H1 (cell line): ENCODE measurements around the gene CA7. TPM values are rescaled to one million over a fixed set of nuclear protein-coding genes. Genes with fewer than 3 reads are reported as not detected.

Source experiments
- CTCF ChIA-PET: fragments of 300-600 bp; sonication (Branson Sonifier 250); formaldehyde crosslinking; loops from one replicate; lab custom pipeline; 2021; ENCODE audit not compliant: partially characterized antibody; lab: Charles Lee
- POLR2A ChIA-PET: fragments of 300-600 bp; sonication (Branson Sonifier 250); formaldehyde crosslinking; loops from one replicate; lab custom pipeline; 2021; ENCODE audit warnings: inconsistent platforms; ENCODE audit not compliant: partially characterized antibody; lab: Charles Lee
- DNase-seq, 2 experiments: peaks; one replicate each; pipeline versions ENCODE4 v3.0.0 to v3.0.0-alpha.2; 2010 to 2022; ENCODE audit warnings: low spot score in 2 of 2, low read depth in 1 of 2, mixed read lengths in 1 of 2
- FAIRE-seq: peaks from 2 replicates; lab custom pipeline; 2011; peaks lifted over from hg19 to GRCh38; lab: Jason Lieb, UNC
- H2AFZ ChIP-seq: 2 replicates; pipeline ENCODE4 v1.8.1; 2012; ENCODE audit warnings: low read length, inconsistent platforms
- H2AK5ac ChIP-seq: 2 replicates; pipeline ENCODE4 v1.6.1; 2013; ENCODE audit warnings: low read depth, low read length
- H2BK120ac ChIP-seq: replicated peaks from 2 replicates; pipeline ENCODE3; 2013; ENCODE audit warnings: low read depth, low read length, inconsistent platforms
- H2BK12ac ChIP-seq: 2 replicates; pipeline ENCODE4 v1.6.1; 2013; ENCODE audit warnings: low read depth, low read length
- H2BK15ac ChIP-seq: 2 replicates; pipeline ENCODE4 v1.6.1; 2013; ENCODE audit warnings: low read length
- H2BK20ac ChIP-seq: 2 replicates; pipeline ENCODE4 v1.6.1; 2013; ENCODE audit warnings: low read length
- H2BK5ac ChIP-seq: 2 replicates; pipeline ENCODE4 v1.6.1; 2013; ENCODE audit warnings: low read depth, low read length
- H3K14ac ChIP-seq: 2 replicates; pipeline ENCODE4 v1.6.1; 2013; ENCODE audit warnings: inconsistent platforms; ENCODE audit not compliant: insufficient read length
- H3K18ac ChIP-seq: 2 replicates; pipeline ENCODE4 v1.6.1; 2013; ENCODE audit warnings: low read length; ENCODE audit errors: extremely low read depth
- H3K23ac ChIP-seq: 2 replicates; pipeline ENCODE4 v1.6.1; 2013; ENCODE audit warnings: inconsistent platforms; ENCODE audit not compliant: insufficient read length
- H3K23me2 ChIP-seq: 2 replicates; pipeline ENCODE4 v1.6.1; 2013; ENCODE audit warnings: low read depth, low read length
- H3K27ac ChIP-seq: 2 replicates; pipeline ENCODE4 v1.6.1; 2011; ENCODE audit warnings: low read depth, low read length, inconsistent platforms
- H3K27me3 ChIP-seq, 4 experiments: replicated peaks in 1 of 4; 1 replicate in 1 of 4; 2 replicates in 3 of 4; pipeline versions ENCODE4 v1.6.1 to v1.8.1; 2011 to 2013; ENCODE audit warnings: low read length in 3 of 4, mild to moderate bottlenecking in 3 of 4, inconsistent platforms in 2 of 4, mixed read lengths in 2 of 4, moderate library complexity in 1 of 4; ENCODE audit not compliant: control insufficient read depth in 3 of 4, insufficient read depth in 3 of 4; ENCODE audit errors: extremely low read depth in 1 of 4
- H3K36me3 ChIP-seq, 4 experiments: 2 replicates each; pipeline versions ENCODE4 v1.6.1 to v1.8.1; 2011 to 2013; ENCODE audit warnings: mild to moderate bottlenecking in 4 of 4, low read length in 3 of 4, moderate library complexity in 2 of 4, control low read depth in 1 of 4, inconsistent platforms in 1 of 4; ENCODE audit not compliant: insufficient read depth in 4 of 4, control insufficient read depth in 2 of 4
- H3K4ac ChIP-seq: replicated peaks from 2 replicates; pipeline ENCODE3; 2013; ENCODE audit warnings: low read length, low read depth, mixed read lengths, inconsistent platforms; ENCODE audit not compliant: insufficient read length
- H3K4me1 ChIP-seq, 4 experiments: replicated peaks in 1 of 4; 1 replicate in 1 of 4; 2 replicates in 3 of 4; pipeline versions ENCODE4 v1.6.1 to v1.8.1; 2011 to 2013; ENCODE audit warnings: low read length in 3 of 4, inconsistent platforms in 2 of 4, mixed read lengths in 1 of 4; ENCODE audit not compliant: insufficient read depth in 4 of 4, control insufficient read depth in 3 of 4
- H3K4me2 ChIP-seq, 2 experiments: 2 replicates each; pipeline versions ENCODE4 v1.6.1 to v1.8.1; 2011 to 2013; ENCODE audit warnings: low read depth in 2 of 2, low read length in 2 of 2, control low read depth in 1 of 2, inconsistent platforms in 1 of 2, mild to moderate bottlenecking in 1 of 2; ENCODE audit not compliant: insufficient read depth in 1 of 2
- H3K4me3 ChIP-seq, 4 experiments: fragments of 200-600, 300-600 bp in 1 of 4; sonication (generic), shearing (Covaris generic), sonication (Bioruptor Twin) in 1 of 4; 2 replicates each; pipeline versions ENCODE4 v1.5.1 to v1.8.1; 2011 to 2016; ENCODE audit warnings: low read length in 4 of 4, low read depth in 3 of 4, control low read depth in 2 of 4, inconsistent platforms in 2 of 4, mild to moderate bottlenecking in 2 of 4, mixed read lengths in 1 of 4, moderate library complexity in 1 of 4; ENCODE audit not compliant: insufficient read depth in 2 of 4; ENCODE audit errors: extremely low read depth in 1 of 4
- H3K56ac ChIP-seq: replicated peaks from 2 replicates; pipeline ENCODE3; 2013; ENCODE audit warnings: low read depth, mild to moderate bottlenecking, mixed read lengths, low read length, inconsistent platforms; ENCODE audit not compliant: insufficient read length
- H3K79me1 ChIP-seq: 2 replicates; pipeline ENCODE4 v1.6.1; 2013; ENCODE audit warnings: low read depth, low read length, control low read depth
- H3K79me2 ChIP-seq, 2 experiments: 2 replicates each; pipeline versions ENCODE4 v1.6.1 to v1.8.1; 2012 to 2013; ENCODE audit warnings: low read length in 2 of 2, mild to moderate bottlenecking in 2 of 2, inconsistent platforms in 1 of 2; ENCODE audit not compliant: insufficient read depth in 2 of 2, control insufficient read depth in 1 of 2
- H3K9ac ChIP-seq, 4 experiments: replicated peaks in 1 of 4; 1 replicate in 1 of 4; 2 replicates in 3 of 4; pipeline versions ENCODE4 v1.6.1 to v1.8.1; 2011 to 2013; ENCODE audit warnings: low read depth in 3 of 4, low read length in 3 of 4, control low read depth in 2 of 4, mild to moderate bottlenecking in 2 of 4, moderate library complexity in 2 of 4, inconsistent platforms in 1 of 4; ENCODE audit errors: extremely low read depth in 1 of 4
- H3K9me3 ChIP-seq, 2 experiments: 2 replicates each; pipeline versions ENCODE4 v1.6.1 to v1.8.1; 2012 to 2013; ENCODE audit warnings: mild to moderate bottlenecking in 2 of 2, moderate library complexity in 2 of 2, control low read depth in 1 of 2, inconsistent platforms in 1 of 2, low read depth in 1 of 2, low read length in 1 of 2, mixed read lengths in 1 of 2; ENCODE audit not compliant: insufficient read depth in 2 of 2
- H4K20me1 ChIP-seq, 2 experiments: replicated peaks in 1 of 2; 2 replicates each; pipeline versions ENCODE3 to v1.8.1; 2011 to 2013; ENCODE audit warnings: inconsistent platforms in 2 of 2, low read length in 2 of 2, mild to moderate bottlenecking in 1 of 2; ENCODE audit not compliant: insufficient read depth in 2 of 2, control insufficient read depth in 1 of 2
- H4K5ac ChIP-seq: 2 replicates; pipeline ENCODE4 v1.6.1; 2013; ENCODE audit warnings: low read length, low read depth, mixed read lengths, inconsistent platforms; ENCODE audit not compliant: insufficient read length
- H4K8ac ChIP-seq: 2 replicates; pipeline ENCODE4 v1.8.0; 2013; ENCODE audit warnings: mild to moderate bottlenecking, moderate library complexity, low read length, inconsistent platforms; ENCODE audit not compliant: insufficient read depth; ENCODE audit errors: extremely low read depth
- H4K91ac ChIP-seq: replicated peaks from 2 replicates; pipeline ENCODE3; 2013; ENCODE audit warnings: low read length, mixed read lengths, inconsistent platforms; ENCODE audit not compliant: insufficient read length
- BACH1 ChIP-seq: IDR thresholded peaks from 2 replicates; pipeline ENCODE4 v1.6.1; 2012; ENCODE audit warnings: low read length, improper control_type of control experiment
- GABPA ChIP-seq: IDR thresholded peaks from 2 replicates; pipeline ENCODE4 v1.6.1; 2011; ENCODE audit warnings: mild to moderate bottlenecking, low read length, moderate library complexity, borderline replicate concordance; ENCODE audit not compliant: insufficient read depth
- GTF2F1 ChIP-seq: IDR thresholded peaks from 2 replicates; pipeline ENCODE4 v1.6.1; 2012; ENCODE audit warnings: low read depth, low read length, improper control_type of control experiment, borderline replicate concordance
- HDAC6 ChIP-seq: IDR thresholded peaks from one replicate; pipeline ENCODE4 v1.7.1; 2012; ENCODE audit warnings: low read depth, mild to moderate bottlenecking, inconsistent platforms, low read length, moderate library complexity
- JUN ChIP-seq: IDR thresholded peaks from 2 replicates; pipeline ENCODE4 v1.6.1; 2011; ENCODE audit warnings: low read depth, mild to moderate bottlenecking, improper control_type of control experiment, low read length
- PHF8 ChIP-seq: fragments of 200-600 bp; sonication (generic); conservative IDR thresholded peaks from 2 replicates; pipeline ENCODE4 v1.7.1; 2012; ENCODE audit warnings: low read depth, mild to moderate bottlenecking, inconsistent platforms, low read length, moderate library complexity
- POU5F1 ChIP-seq: IDR thresholded peaks from 2 replicates; pipeline ENCODE4 v1.6.1; 2011; ENCODE audit warnings: low read depth, mild to moderate bottlenecking, low read length, moderate library complexity
- RXRA ChIP-seq: IDR thresholded peaks from 2 replicates; pipeline ENCODE4 v1.6.1; 2011; ENCODE audit warnings: low read depth, mild to moderate bottlenecking, low read length, moderate library complexity; ENCODE audit not compliant: insufficient read depth
- SUZ12 ChIP-seq: fragments of 200-600 bp; sonication (generic); IDR thresholded peaks from 2 replicates; pipeline ENCODE4 v1.6.1; 2012; ENCODE audit warnings: mild to moderate bottlenecking, inconsistent platforms, low read length, moderate library complexity, mixed read lengths
- TAF1 ChIP-seq: IDR thresholded peaks from 2 replicates; pipeline ENCODE4 v1.6.1; 2011; ENCODE audit warnings: mild to moderate bottlenecking, low read depth, low read length
- TCF12 ChIP-seq: IDR thresholded peaks from 2 replicates; pipeline ENCODE4 v1.6.1; 2011; ENCODE audit warnings: low read depth, mild to moderate bottlenecking, low read length
- ZNF274 ChIP-seq: IDR thresholded peaks from 2 replicates; pipeline ENCODE4 v1.7.0; 2012; ENCODE audit warnings: low read length, borderline replicate concordance; ENCODE audit errors: extremely low read depth
- WGBS, 2 experiments: shearing (Covaris generic) in 1 of 2; methylation state at CpG; one replicate each; pipeline versions ENCODE4 v1.1.6 to v1.1.7; 2013 to 2015; ENCODE audit warnings: low lambda C conversion rate in 2 of 2, mixed read lengths in 2 of 2, inconsistent platforms in 1 of 2, low coverage in 1 of 2, missing lambda C conversion rate in 1 of 2; ENCODE audit not compliant: insufficient replicate concordance in 2 of 2, insufficient coverage in 1 of 2, insufficient read length in 1 of 2; ENCODE audit errors: extremely low coverage in 1 of 2, missing lambda C conversion rate in 1 of 2; 5-methylcytosine and 5-hydroxymethylcytosine counted together
- polyA plus RNA-seq, 7 experiments: library from polyadenylated mRNA; depleted of rRNA in 3 of 7; stranded (reverse) in 5 of 7; unstranded in 2 of 7; fragments of >200 nt in 5 of 7; fragments of 200-250 nt in 2 of 7; gene quantifications; 1 replicate in 5 of 7; 2 replicates in 1 of 7; 4 replicates in 1 of 7; pipeline versions ENCODE4 v1.2.1 to v1.2.3, GENCODE V29; 2011 to 2013; ENCODE audit warnings: missing spikeins in 2 of 7, mixed read lengths in 2 of 7
- total RNA-seq: library from RNA; stranded (reverse); fragmentation: NEBNext Ultra II Directional; extraction: Animal tissue kit (Norgen Biotek cat#: 25700); gene quantifications from 2 replicates; pipeline ENCODE4 v1.2.1, GENCODE V29; 2021

The CA7 gene
- total and polyA plus RNA-seq, 2 of the 8 experiments (the other 6 are each of a cell fraction or from before 2014, with no cell fraction given), result 1.7 to 2.7 TPM

DNA sequence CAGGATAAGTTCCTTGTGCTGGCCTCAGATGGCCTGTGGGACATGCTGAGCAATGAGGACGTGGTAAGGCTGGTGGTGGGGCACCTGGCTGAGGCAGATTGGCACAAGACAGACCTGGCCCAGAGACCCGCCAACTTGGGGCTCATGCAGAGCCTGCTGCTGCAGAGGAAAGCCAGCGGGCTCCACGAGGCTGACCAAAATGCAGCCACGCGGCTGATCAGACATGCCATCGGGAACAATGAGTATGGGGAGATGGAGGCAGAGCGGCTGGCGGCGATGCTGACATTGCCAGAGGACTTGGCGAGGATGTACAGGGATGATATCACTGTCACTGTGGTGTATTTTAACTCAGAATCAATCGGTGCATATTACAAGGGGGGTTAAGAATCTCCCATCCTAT, 41.3 kb downstream of the CA7 start:
- Histone ChIP-seq H3K79me1 (peaks cover 12% of the 10 kb centered on the region), H2BK20ac (no peak overlapping the region), H3K18ac (no peak overlapping the region), H3K4me2 (no peak overlapping the region), H3K56ac (no peak overlapping the region), H3K9me3 (no peaks in the 10 kb centered on the region), H3K14ac (no peak overlapping the region), H2BK120ac (no peak overlapping the region), H3K23ac (no peak overlapping the region), H3K79me2 (peaks cover 0 to 30% of the 10 kb centered on the region in 2 experiments; a peak in 3 of 4 replicates), H3K4ac (no peak overlapping the region), H2AK5ac (no peak overlapping the region), H4K5ac (no peak overlapping the region), H3K9ac (no peak overlapping the region), H3K27ac (no peak overlapping the region), H4K91ac (no peak overlapping the region), H3K27me3 (no peaks in the 10 kb centered on the region), H4K20me1 (peaks cover 7 to 19% of the 10 kb centered on the region in 2 experiments), H4K8ac (0 out of 2 replicates have a peak overlapping the region, but pooled peaks have one; percentile 18), H3K4me3 (no peak overlapping the region), H2BK5ac (no peak overlapping the region), H2BK15ac (no peak overlapping the region), H3K23me2 (peaks cover 3% of the 10 kb centered on the region; the same call in 1 of the 2 replicates), H2AFZ (no peak overlapping the region), H2BK12ac (no peak overlapping the region), H3K4me1 (peaks cover 0 to 5% (median under 1%) of the 10 kb centered on the region in 4 experiments; a peak in 3 of 7 replicates)
- CTCF ChIA-PET, result interaction anchor here (1.3 to 42.0 kb wide), 4 partner anchors 10 to 30 kb away, joined by 4 to 1009 read pairs (median 5); partner anchors contain the start of genes CDH16 and RRAD
- no peak for DNase-seq
- 93% methylated on average over 12 of the region's 12 CpGs; no CpG with 5 or more reads in 1 of the 2 experiments for WGBS, 2 experiments
- POLR2A ChIA-PET, result interaction anchor here (1.2 to 1.5 kb wide), 2 partner anchors 10 to 22 kb away, joined by 3 to 4 read pairs; no protein-coding TSS in a partner anchor
- no peak for TF ChIP-seq JUN
- no peak for TF ChIP-seq TCF12
- no peak for TF ChIP-seq GTF2F1
- TF ChIP-seq POU5F1, result no peak
- TF ChIP-seq PHF8, result no peak
- TF ChIP-seq ZNF274, result no peak
- TF ChIP-seq SUZ12, result no peak
- no peak for TF ChIP-seq HDAC6
- no peak for TF ChIP-seq TAF1
- no peak for TF ChIP-seq RXRA
- TF ChIP-seq GABPA, result no peak
- no peak for TF ChIP-seq BACH1
- TF ChIP-seq, all 59 proteins: peak for 0
- H3K36me3 ChIP-seq, result peaks cover 10 to 34% (median 22%) of the 10 kb centered on the region in 4 experiments
- FAIRE-seq, result no peak
